ENCODE results near the gene MRPS34.

MRPS34 gene

DNA sequence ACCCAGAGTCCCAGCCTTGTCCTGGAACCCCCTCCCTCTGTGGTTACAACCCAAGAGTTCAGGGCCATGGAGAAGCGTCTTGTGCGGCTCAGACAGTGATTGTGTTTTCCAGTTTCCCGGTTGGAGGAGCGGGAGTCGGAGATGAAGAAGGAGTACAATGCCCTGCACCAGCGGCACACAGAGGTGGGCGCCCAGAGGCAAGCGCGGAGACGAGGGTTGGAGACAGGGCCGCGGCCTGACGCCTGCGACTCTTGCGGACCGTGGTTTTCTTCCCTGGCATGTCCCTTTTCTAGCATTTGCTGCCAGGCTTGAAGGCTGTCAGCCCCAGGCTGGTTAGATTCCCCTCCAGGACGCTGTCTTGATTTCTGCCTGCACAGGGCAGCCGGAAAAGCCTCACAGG is 43.9 kb downstream of the MRPS34 start:
- H3K27ac ChIP-seq = no peak overlapping the region
- no peak for TF ChIP-seq ZFX (IDR thresholded peaks at IDR 0.05; ENCODE audit: borderline replicate concordance)
- no peak for TF ChIP-seq CTCF (IDR thresholded peaks at IDR 0.05)

- no peak overlapping the region for H3K27ac ChIP-seq
- TF ChIP-seq CTCF (IDR thresholded peaks at IDR 0.05) (no peak), ZFX (IDR thresholded peaks at IDR 0.05; ENCODE audit: borderline replicate concordance) (no peak)
Observed at GRCh38 chr16:1727651-1728624, 45.0 kb downstream of the MRPS34 start.

DNA sequence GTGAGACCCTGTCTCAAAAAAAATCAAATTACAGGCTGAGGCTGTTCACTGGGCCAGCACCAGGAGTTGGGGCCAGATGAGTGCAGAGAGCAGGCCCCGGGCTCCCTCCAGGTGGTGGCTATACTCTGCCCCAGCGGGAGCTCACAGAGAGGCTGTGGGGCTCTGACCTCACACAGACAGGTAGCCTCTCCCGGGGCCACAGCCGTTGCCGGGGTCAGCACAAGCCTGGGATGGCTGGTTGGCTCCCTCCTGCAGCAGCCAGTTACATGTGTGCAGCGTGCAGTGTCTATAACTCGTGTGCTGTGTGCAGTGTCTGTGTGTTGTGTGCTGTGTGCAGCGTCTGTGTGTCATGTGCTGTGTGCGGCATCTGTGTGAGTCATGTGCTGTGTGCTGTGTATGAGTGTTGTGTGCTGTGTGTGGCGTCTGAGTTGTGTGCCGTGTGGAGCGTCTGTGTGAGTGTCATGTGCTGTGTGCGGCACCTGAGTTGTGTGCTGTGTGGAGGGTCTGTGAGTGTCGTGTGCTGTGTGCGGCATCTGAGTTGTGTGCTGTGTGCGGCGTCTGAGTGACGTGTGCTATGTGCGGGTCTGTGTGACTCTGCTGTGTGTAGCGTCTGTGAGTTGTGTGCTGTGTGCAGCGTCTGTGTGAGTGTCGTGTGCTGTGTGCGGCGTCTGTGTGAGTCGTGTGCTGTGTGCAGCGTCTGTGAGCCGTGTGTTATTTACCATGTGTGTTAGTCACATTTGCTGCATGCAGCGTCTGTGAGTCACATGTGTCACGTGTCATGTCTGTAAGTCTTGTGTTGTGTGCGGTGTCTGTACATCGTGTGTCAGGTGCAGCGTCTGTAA is 46.1 kb downstream of the MRPS34 start:
- TF ChIP-seq ZFX (IDR thresholded peaks at IDR 0.05; ENCODE audit: borderline replicate concordance) (no peak), CTCF (IDR thresholded peaks at IDR 0.05) (no peak)
- H3K27ac ChIP-seq = no peak overlapping the region

DNA sequence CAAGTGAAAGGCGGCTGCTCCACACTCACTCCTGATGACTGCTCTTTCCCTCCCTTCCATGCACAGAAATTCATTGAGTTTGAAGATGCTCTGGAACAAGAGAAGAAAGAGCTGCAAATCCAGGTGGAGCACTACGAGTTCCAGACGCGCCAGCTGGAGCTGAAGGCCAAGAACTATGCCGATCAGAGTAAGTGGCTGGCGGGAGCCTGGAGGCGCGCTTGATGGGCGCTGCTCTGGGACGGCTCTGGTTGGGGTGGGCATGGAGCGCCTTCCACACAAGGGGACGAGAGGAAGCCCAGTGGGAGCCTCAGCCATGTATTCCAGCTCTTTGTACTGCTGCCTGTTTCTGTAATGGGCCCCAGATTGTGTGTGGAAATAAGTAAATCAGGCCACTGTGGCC is 48.4 kb downstream of the MRPS34 start:
- TF ChIP-seq ZFX (IDR thresholded peaks at IDR 0.05; ENCODE audit: borderline replicate concordance) (no peak), CTCF (IDR thresholded peaks at IDR 0.05) (no peak)

DNA sequence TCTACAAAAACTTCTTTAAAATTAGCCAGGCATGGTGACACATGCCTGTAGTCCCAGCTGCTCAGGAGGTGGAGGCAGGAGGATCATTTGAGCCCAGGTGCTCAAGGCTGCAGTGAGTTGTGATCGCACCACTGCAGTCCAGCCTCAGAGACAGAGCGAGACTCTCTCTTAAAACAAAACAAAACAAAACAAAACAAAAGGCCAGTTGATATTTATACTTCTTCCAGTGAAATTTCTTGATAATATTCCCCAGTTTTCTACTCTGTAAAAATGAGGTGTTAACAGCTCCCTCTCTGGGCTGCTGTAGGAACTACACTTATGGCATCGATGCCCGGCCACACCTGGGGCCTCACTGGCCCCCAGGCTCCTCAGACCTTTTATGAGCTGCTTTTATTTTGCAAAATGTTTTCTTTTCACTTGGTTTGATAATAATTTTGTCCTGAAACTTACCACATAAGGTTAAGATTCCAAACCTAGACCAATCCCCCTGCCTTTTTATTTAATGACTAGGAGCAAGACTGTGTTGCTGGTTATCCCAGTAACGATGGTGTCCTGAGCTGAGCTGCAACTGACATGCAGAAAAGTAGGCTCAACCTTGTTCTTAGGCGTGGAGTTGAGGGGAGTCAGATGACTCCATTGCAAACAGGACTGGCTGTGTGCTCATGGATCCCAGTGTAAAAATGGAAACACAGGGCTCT is 49.3 kb downstream of the MRPS34 start:
- TF ChIP-seq CTCF (IDR thresholded peaks at IDR 0.05) (peak; percentile 84), ZFX (IDR thresholded peaks at IDR 0.05; ENCODE audit: borderline replicate concordance) (no peak)
- no peak overlapping the region for H3K27ac ChIP-seq

More for the DNA sequence above, 48.4 kb downstream of the MRPS34 start:
- H3K27ac ChIP-seq = no peak overlapping the region
